ENCODE results near the gene ARGLU1. TPM values are rescaled to one million over a fixed set of nuclear protein-coding genes. Genes with fewer than 3 reads are reported as not detected.

The ARGLU1 gene
- total and polyA plus RNA-seq, 11 donors, result 14.2 to 54.0 (median 28.1) TPM

DNA sequence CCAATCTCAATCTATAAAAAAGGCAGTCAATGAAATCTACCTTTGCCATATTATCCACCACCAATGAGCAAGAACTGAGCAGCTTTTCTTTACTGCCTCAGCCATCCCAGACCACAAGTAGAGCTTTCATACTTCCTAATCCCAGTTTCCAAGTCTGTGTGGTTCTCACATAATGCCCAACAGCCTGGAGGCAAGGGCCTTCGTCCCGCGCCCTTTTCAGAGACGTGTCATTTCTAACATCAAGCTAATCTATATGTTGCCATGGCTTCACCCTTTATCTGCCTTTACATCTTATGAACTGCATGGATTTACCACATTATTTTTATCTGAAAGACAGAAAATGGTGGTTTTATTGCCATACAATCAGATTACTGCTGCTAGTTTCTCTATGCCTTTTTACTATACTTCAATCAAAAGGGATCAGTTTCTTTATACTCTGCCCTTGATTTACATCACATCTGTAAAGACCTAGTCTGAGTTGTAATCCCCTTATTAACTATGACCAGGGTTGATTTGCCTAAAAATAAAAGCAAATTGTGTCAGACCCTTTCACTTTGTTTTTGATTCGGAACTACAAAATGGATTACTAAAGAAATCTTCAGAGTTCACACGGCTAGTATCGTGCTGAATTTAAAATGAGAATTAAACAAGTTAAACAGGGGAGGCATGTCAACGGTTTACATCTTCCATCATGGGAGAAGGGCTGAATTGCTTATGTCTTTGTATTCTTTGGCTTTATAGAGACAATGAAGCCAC, 38.3 kb downstream of the ARGLU1 start:
- H3K4me1 ChIP-seq, result peaks cover 0 to 25% (median 3%) of the 10 kb centered on the region in 12 donors
- WGBS, 4 donors, result 76 to 88% (median 82%) methylated on average over 8 of the region's 8 CpGs
- H3K36me3 ChIP-seq, result no peaks in the 10 kb centered on the region
- intact Hi-C loops (cut with DNase I), result loop anchor here (5.0 to 10.0 kb wide), 13 partner anchors 175 to 1957 kb away; no protein-coding TSS in a partner anchor
- H3K27ac ChIP-seq, result peak overlapping the region in 6 of 12 donors; percentile 4 to 46 (median 30)
- peak overlapping the region in 6 of 12 donors; percentile 59 to 83 (median 74) for H3K4me3 ChIP-seq
- DNase-seq (no peak), ATAC-seq (no peak)
- peaks cover 0 to 30% (median 0%) of the 10 kb centered on the region in 9 donors for H3K27me3 ChIP-seq
- TF ChIP-seq POLR2A (IDR thresholded peaks at IDR 0.05), result no peak
- TF ChIP-seq, protein P1, sequence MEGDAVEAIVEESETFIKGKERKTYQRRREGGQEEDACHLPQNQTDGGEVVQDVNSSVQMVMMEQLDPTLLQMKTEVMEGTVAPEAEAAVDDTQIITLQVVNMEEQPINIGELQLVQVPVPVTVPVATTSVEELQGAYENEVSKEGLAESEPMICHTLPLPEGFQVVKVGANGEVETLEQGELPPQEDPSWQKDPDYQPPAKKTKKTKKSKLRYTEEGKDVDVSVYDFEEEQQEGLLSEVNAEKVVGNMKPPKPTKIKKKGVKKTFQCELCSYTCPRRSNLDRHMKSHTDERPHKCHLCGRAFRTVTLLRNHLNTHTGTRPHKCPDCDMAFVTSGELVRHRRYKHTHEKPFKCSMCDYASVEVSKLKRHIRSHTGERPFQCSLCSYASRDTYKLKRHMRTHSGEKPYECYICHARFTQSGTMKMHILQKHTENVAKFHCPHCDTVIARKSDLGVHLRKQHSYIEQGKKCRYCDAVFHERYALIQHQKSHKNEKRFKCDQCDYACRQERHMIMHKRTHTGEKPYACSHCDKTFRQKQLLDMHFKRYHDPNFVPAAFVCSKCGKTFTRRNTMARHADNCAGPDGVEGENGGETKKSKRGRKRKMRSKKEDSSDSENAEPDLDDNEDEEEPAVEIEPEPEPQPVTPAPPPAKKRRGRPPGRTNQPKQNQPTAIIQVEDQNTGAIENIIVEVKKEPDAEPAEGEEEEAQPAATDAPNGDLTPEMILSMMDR (IDR thresholded peaks at IDR 0.05), result no peak
- no peaks in the 10 kb centered on the region for H3K9me3 ChIP-seq

DNA sequence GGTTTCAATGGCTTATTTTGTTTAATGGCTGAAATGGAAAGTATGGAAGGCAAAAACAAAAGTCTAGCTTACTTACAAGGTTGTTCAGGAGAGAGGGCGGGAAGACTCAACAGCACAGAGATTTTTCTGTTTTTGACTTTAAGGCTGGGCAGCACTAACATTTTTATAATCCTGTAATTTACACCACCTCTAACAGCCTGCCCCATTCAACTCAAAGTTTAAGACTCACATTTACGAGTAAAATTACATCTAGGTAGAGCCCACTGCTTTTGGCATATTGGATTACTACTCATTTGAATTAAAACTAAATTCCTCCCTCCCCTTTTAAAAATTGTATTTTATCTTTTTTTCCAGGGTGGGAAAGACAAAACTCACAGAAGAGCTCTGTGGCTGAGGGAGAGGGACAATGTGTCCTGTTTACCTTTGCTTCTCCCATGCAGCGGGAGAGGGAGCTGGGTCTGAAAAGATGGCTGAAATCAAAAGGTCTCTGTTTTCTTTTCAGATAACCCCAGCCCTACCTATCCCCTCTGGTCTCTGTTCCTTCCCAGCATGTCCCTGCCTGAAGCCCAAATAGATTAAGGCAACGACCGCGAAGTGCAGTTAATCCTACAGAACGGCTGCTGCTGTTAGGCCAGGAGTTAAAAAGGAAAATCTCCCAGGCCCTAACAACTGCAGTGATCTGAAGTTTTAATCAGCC, 39.1 kb downstream of the ARGLU1 start:
- TF ChIP-seq, protein P1 (IDR thresholded peaks at IDR 0.05), result no peak
- TF ChIP-seq POLR2A (IDR thresholded peaks at IDR 0.05), result no peak
- ATAC-seq (no peak), DNase-seq (no peak)
- Histone ChIP-seq H3K4me3 (peak overlapping the region in 6 of 12 donors; percentile 59 to 83 (median 74)), H3K27ac (peak overlapping the region in 1 of 12 donors; percentile 39), H3K27me3 (peaks cover 0 to 22% (median 0%) of the 10 kb centered on the region in 9 donors), H3K36me3 (no peaks in the 10 kb centered on the region), H3K9me3 (no peaks in the 10 kb centered on the region), H3K4me1 (peaks cover 0 to 25% (median 4%) of the 10 kb centered on the region in 12 donors)
- intact Hi-C loops (cut with DNase I), result loop anchor here in 5 of 10 donors (10.0 kb wide), 4 partner anchors 444 to 1954 kb away; no protein-coding TSS in a partner anchor
- 87 to 89% (median 88%) methylated on average over 7 of the region's 7 CpGs for WGBS, 4 donors

DNA sequence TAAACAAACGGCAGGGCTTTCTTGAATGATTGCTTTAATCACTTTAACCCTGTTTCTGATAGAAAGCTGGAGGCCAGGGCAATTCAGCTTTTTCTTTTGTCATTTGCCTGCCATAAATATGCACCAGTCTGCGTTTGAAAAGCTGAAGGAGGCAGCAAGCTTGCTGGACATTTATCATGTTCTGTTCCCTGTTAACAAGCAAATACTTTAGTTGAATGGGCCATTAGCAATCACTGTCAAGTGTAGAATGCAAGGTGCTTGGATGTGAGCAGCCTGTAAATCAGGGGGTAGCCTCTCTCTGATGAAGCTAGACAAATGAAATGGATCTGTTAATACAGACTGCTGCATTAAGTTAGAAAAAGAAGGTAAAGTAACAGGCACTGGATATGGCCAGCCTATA, 40.1 kb downstream of the ARGLU1 start:
- peaks cover 0 to 16% (median 0%) of the 10 kb centered on the region in 9 donors for H3K27me3 ChIP-seq
- ATAC-seq (no peak), DNase-seq (no peak)
- peaks cover 0 to 34% (median 3%) of the 10 kb centered on the region in 12 donors for H3K4me1 ChIP-seq
- 42 to 61% (median 49%) methylated on average over 2 of the region's 2 CpGs for WGBS, 4 donors
- H3K9me3 ChIP-seq, result no peaks in the 10 kb centered on the region
- peak overlapping the region in 2 of 12 donors; percentile 6 to 74 for H3K4me3 ChIP-seq
- intact Hi-C loops (cut with DNase I), result loop anchor here in 5 of 10 donors (10.0 kb wide), 4 partner anchors 443 to 1953 kb away; no protein-coding TSS in a partner anchor
- no peak overlapping the region for H3K27ac ChIP-seq
- no peaks in the 10 kb centered on the region for H3K36me3 ChIP-seq
- no peak for TF ChIP-seq POLR2A (IDR thresholded peaks at IDR 0.05)
- TF ChIP-seq, protein P1 (IDR thresholded peaks at IDR 0.05), result no peak

DNA sequence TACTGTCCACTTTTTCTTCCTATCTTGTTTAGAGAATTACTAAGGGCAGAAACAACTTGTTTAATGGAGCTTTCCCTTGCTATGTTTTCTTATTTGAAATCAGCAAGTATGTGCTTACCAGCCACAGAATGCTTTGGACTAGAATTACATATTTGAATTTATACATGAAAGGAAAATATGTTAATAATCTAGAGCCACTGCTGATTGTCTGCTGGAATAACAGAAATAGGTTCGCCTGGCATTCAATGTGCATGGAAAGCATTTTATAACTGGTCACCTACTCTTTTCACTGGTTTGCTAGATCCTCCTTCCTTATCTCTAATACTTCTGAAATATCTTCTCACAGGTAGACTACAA, 40.5 kb downstream of the ARGLU1 start:
- no peaks in the 10 kb centered on the region for H3K9me3 ChIP-seq
- H3K36me3 ChIP-seq, result no peaks in the 10 kb centered on the region
- H3K27me3 ChIP-seq, result peaks cover 0 to 12% (median 0%) of the 10 kb centered on the region in 9 donors
- H3K4me3 ChIP-seq, result peak overlapping the region in 2 of 12 donors; percentile 6 to 74
- TF ChIP-seq, protein P1 (IDR thresholded peaks at IDR 0.05), result no peak
- TF ChIP-seq POLR2A (IDR thresholded peaks at IDR 0.05), result no peak
- intact Hi-C loops (cut with DNase I), result loop anchor here in 5 of 10 donors (10.0 kb wide), 4 partner anchors 443 to 1953 kb away; no protein-coding TSS in a partner anchor
- WGBS, 4 donors, result 83 to 97% (median 91%) methylated on average over 1 of the region's 1 CpG
- peaks cover 0 to 33% (median 3%) of the 10 kb centered on the region in 12 donors for H3K4me1 ChIP-seq
- ATAC-seq (no peak), DNase-seq (no peak)
- no peak overlapping the region for H3K27ac ChIP-seq
